Stomach (tissue), 9 donors: Measurements from ENCODE around the gene FSCN2. TPM values are rescaled to one million over a fixed set of nuclear protein-coding genes. Genes with fewer than 3 reads are reported as not detected.

Experiments
- DNase-seq, 2 donors: peaks; one replicate each; pipeline versions ENCODE4 v3.0.0 to v3.0.0-alpha.2; 2013 to 2019
- H3K27ac ChIP-seq, 5 donors: fragments of 200-600 bp in 4 of 5; sonication (generic) in 4 of 5; one replicate each; pipeline ENCODE4 v1.5.1; 2013 to 2019; ENCODE audit warnings: mild to moderate bottlenecking in 1 of 5, moderate library complexity in 1 of 5
- H3K27me3 ChIP-seq, 3 donors: fragments of 200-600 bp; sonication (generic); one replicate each; pipeline ENCODE4 v1.5.1; 2017 to 2019; ENCODE audit warnings: mixed run types in 1 of 3
- H3K36me3 ChIP-seq, 4 donors: fragments of 200-600 bp; sonication (generic); 1 replicate in 3 of 4; 2 replicates in 1 of 4; pipeline ENCODE4 v1.5.1; 2016 to 2019
- H3K4me1 ChIP-seq, 4 donors: fragments of 200-600 bp; sonication (generic); one replicate each; pipeline ENCODE4 v1.5.1; 2016 to 2019
- H3K4me3 ChIP-seq, 4 donors: fragments of 200-600 bp; sonication (generic) in 3 of 4; one replicate each; pipeline ENCODE4 v1.5.1; 2016 to 2019; ENCODE audit warnings: mild to moderate bottlenecking in 1 of 4
- H3K9me3 ChIP-seq, 4 donors: fragments of 200-600 bp; sonication (generic); one replicate each; pipeline ENCODE4 v1.5.1; 2016 to 2019
- CTCF ChIP-seq, 7 experiments: fragments of 450-650 bp in 4 of 7; fragments of 200-600 bp in 3 of 7; sonication (generic) in 3 of 7; IDR thresholded peaks; one replicate each; pipeline ENCODE4 v1.5.1; 2016 to 2019; ENCODE audit warnings: antibody characterized with exemption in 7 of 7, control low read depth in 2 of 7, mild to moderate bottlenecking in 1 of 7
- EP300 ChIP-seq: sonication (generic); formaldehyde crosslinking; IDR thresholded peaks from one replicate; pipeline ENCODE4 v1.6.1; 2017; ENCODE audit warnings: antibody characterized with exemption
- POLR2A ChIP-seq, 4 donors: fragments of 450-650 bp; IDR thresholded peaks; one replicate each; pipeline ENCODE4 v1.6.1; 2016; ENCODE audit warnings: antibody characterized with exemption in 4 of 4, control low read depth in 2 of 4, mild to moderate bottlenecking in 1 of 4, moderate library complexity in 1 of 4
- POLR2AphosphoS5 ChIP-seq, 3 donors: sonication (generic); formaldehyde crosslinking; IDR thresholded peaks; one replicate each; pipeline ENCODE4 v1.6.1; 2016; ENCODE audit warnings: antibody characterized with exemption in 3 of 3
- WGBS, 5 donors: extraction: QIAGEN DNeasy Blood & Tissue Kit in 3 of 5; methylation state at CpG; one replicate each; pipeline versions ENCODE4 v1.1.5 to v1.1.7; 2013 to 2018; 5-methylcytosine and 5-hydroxymethylcytosine counted together
- intact Hi-C: fragments of 100-400 bp; cut with DNase I; formaldehyde crosslinking; loops from one replicate; pipeline ENCODE4 v1.15.1; 2023; ENCODE audit warnings: low total_unique reads
- polyA plus RNA-seq, 3 donors: library from polyadenylated mRNA; stranded (reverse); fragments of 200-250 nt; gene quantifications; one replicate each; pipeline ENCODE4 v1.2.3, GENCODE V29; 2013
- total RNA-seq, 5 donors: library from RNA; depleted of rRNA; stranded (reverse); fragments of >200 nt; gene quantifications; one replicate each; pipeline versions ENCODE4 v1.1.0 to v1.2.3, GENCODE V29; 2014 to 2016
- donor health status: healthy with polysubstance abuse.
- donor health status: Bipolar disorder and iron deficiency.
- donor health status: healthy.

The FSCN2 gene
- total and polyA plus RNA-seq, 8 donors: 0.90 to 21.7 (median 2.8) TPM; not detected in 1

GRCh38 chr17:81569986-81570514, 41.9 kb downstream of the FSCN2 start:
- intact Hi-C loops: no loop called here
- Histone ChIP-seq H3K27me3 (no peaks in the 10 kb centered on the region), H3K27ac (no peak overlapping the region), H3K36me3 (peaks cover 43 to 98% (median 90%) of the 10 kb centered on the region in 4 donors), H3K4me3 (no peak overlapping the region), H3K9me3 (no peaks in the 10 kb centered on the region), H3K4me1 (peaks cover 30 to 45% (median 37%) of the 10 kb centered on the region in 4 donors)
- no peak for DNase-seq
- 91 to 97% (median 95%) methylated on average over 13 to 18 of the region's 18 CpGs for WGBS, 5 donors
- no peak for TF ChIP-seq POLR2AphosphoS5 (IDR thresholded peaks at IDR 0.05)
- TF ChIP-seq POLR2A (IDR thresholded peaks at IDR 0.05): no peak
- TF ChIP-seq CTCF (IDR thresholded peaks at IDR 0.05): no peak
- TF ChIP-seq EP300: no peak

- Histone ChIP-seq H3K4me3 (no peak overlapping the region), H3K27me3 (no peaks in the 10 kb centered on the region), H3K36me3 (peaks cover 35 to 98% (median 89%) of the 10 kb centered on the region in 4 donors), H3K4me1 (peaks cover 29 to 46% (median 38%) of the 10 kb centered on the region in 4 donors), H3K27ac (no peak overlapping the region), H3K9me3 (no peaks in the 10 kb centered on the region)
- intact Hi-C loops: no loop called here
- WGBS, 5 donors: 89 to 94% (median 92%) methylated on average over 11 of the region's 11 CpGs
- TF ChIP-seq EP300 (no peak), POLR2AphosphoS5 (IDR thresholded peaks at IDR 0.05) (no peak), CTCF (IDR thresholded peaks at IDR 0.05) (no peak), POLR2A (IDR thresholded peaks at IDR 0.05) (no peak)
- no peak for DNase-seq
These were observed 42.8 kb downstream of the FSCN2 start for GRCh38 chr17:81570964-81571363.

- Histone ChIP-seq H3K27me3 (no peaks in the 10 kb centered on the region), H3K4me1 (peaks cover 30 to 46% (median 38%) of the 10 kb centered on the region in 4 donors), H3K27ac (no peak overlapping the region), H3K9me3 (no peaks in the 10 kb centered on the region), H3K4me3 (no peak overlapping the region), H3K36me3 (peaks cover 35 to 85% (median 79%) of the 10 kb centered on the region in 4 donors)
- TF ChIP-seq POLR2AphosphoS5 (IDR thresholded peaks at IDR 0.05) (no peak), EP300 (no peak), POLR2A (IDR thresholded peaks at IDR 0.05) (no peak), CTCF (IDR thresholded peaks at IDR 0.05) (no peak)
- DNase-seq: no peak
- 87 to 95% (median 92%) methylated on average over 12 of the region's 12 CpGs for WGBS, 5 donors
- intact Hi-C loops: no loop called here
These were observed 44.5 kb downstream of the FSCN2 start for GRCh38 chr17:81572563-81573168.

- H3K4me1 ChIP-seq: peaks cover 25 to 38% (median 32%) of the 10 kb centered on the region in 4 donors
- 83 to 89% (median 86%) methylated on average over 17 of the region's 17 CpGs for WGBS, 5 donors
- TF ChIP-seq POLR2AphosphoS5 (IDR thresholded peaks at IDR 0.05) (no peak), POLR2A (IDR thresholded peaks at IDR 0.05) (no peak), EP300 (no peak), CTCF (IDR thresholded peaks at IDR 0.05) (no peak)
- peaks cover 38 to 82% (median 79%) of the 10 kb centered on the region in 4 donors for H3K36me3 ChIP-seq
- intact Hi-C loops: no loop called here
- H3K9me3 ChIP-seq: no peaks in the 10 kb centered on the region
- H3K27me3 ChIP-seq: no peaks in the 10 kb centered on the region
- H3K4me3 ChIP-seq: no peak overlapping the region
- no peak overlapping the region for H3K27ac ChIP-seq
- DNase-seq: no peak
These were observed 45.8 kb downstream of the FSCN2 start for GRCh38 chr17:81573794-81574642.
